Mucosa of rectum (tissue), 2 donors: ENCODE data around the gene SIN3B.

ENCODE experiments used
- H3K27ac ChIP-seq, 2 donors: one replicate each; pipeline ENCODE4 v1.7.0; 2013; ENCODE audit warnings: inconsistent platforms in 2 of 2, low read depth in 2 of 2, low read length in 2 of 2
- H3K27me3 ChIP-seq, 2 donors: one replicate each; pipeline ENCODE4 v1.7.0; 2013; ENCODE audit warnings: low read length in 2 of 2; ENCODE audit not compliant: control insufficient read depth in 2 of 2, insufficient read depth in 2 of 2
- H3K36me3 ChIP-seq, 2 donors: one replicate each; pipeline ENCODE4 v1.7.0; 2013; ENCODE audit warnings: low read length in 2 of 2; ENCODE audit not compliant: control insufficient read depth in 2 of 2, insufficient read depth in 2 of 2
- H3K4me1 ChIP-seq, 2 donors: one replicate each; pipeline ENCODE4 v1.7.0; 2013; ENCODE audit warnings: low read length in 2 of 2, mild to moderate bottlenecking in 1 of 2; ENCODE audit not compliant: control insufficient read depth in 2 of 2, insufficient read depth in 2 of 2
- H3K4me3 ChIP-seq, 2 donors: one replicate each; pipeline ENCODE4 v1.7.0; 2013; ENCODE audit warnings: low read length in 2 of 2
- H3K9ac ChIP-seq, 2 donors: one replicate each; pipeline ENCODE4 v1.7.0; 2013; ENCODE audit warnings: low read length in 2 of 2, low read depth in 1 of 2, mild to moderate bottlenecking in 1 of 2
- H3K9me3 ChIP-seq, 2 donors: one replicate each; pipeline ENCODE4 v1.7.0; 2013; ENCODE audit warnings: low read length in 2 of 2; ENCODE audit not compliant: control insufficient read depth in 2 of 2
- donor health status: healthy.
- donor health status: Normal muscosa, but diverticular disease.

SIN3B gene

DNA sequence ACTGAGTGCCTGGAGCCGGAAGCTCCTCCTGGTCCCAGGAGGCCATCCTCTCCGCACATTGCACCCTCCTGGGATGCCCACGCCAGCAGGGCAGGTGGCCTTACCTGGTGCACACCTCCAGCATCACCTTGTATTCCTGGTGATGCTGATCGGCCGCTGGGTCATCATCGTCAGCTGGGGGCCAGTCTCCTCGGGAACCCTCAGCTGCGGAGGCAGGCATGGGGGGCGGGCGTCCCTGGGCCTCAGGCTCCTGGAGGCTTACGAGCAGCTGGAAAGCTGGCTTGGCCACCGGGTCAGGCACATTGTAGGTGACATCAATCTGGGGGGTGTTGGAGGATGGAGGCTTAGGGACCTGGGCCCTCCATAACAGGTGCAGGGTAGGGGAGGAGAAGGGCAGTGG, 73.3 kb downstream of the SIN3B start:
- Histone ChIP-seq H3K27me3 (no peaks in the 10 kb centered on the region), H3K9ac (no peak overlapping the region), H3K4me1 (no peaks in the 10 kb centered on the region), H3K4me3 (no peak overlapping the region), H3K27ac (no peak overlapping the region), H3K9me3 (peaks cover 0 to 3% of the 10 kb centered on the region in 2 donors), H3K36me3 (no peaks in the 10 kb centered on the region)

GRCh38 chr19:16903347-16903746, 74.1 kb downstream of the SIN3B start:
- H3K27me3 ChIP-seq = no peaks in the 10 kb centered on the region
- H3K9me3 ChIP-seq = peaks cover 0 to 3% of the 10 kb centered on the region in 2 donors
- H3K27ac ChIP-seq = no peak overlapping the region
- H3K9ac ChIP-seq = no peak overlapping the region
- no peak overlapping the region for H3K4me3 ChIP-seq
- no peaks in the 10 kb centered on the region for H3K36me3 ChIP-seq
- H3K4me1 ChIP-seq = no peaks in the 10 kb centered on the region

- Histone ChIP-seq H3K9me3 (peaks cover 0 to 3% of the 10 kb centered on the region in 2 donors), H3K27me3 (no peaks in the 10 kb centered on the region), H3K4me1 (no peaks in the 10 kb centered on the region), H3K36me3 (no peaks in the 10 kb centered on the region), H3K9ac (no peak overlapping the region), H3K4me3 (no peak overlapping the region), H3K27ac (no peak overlapping the region)
Observed at GRCh38 chr19:16904599-16904998, 75.4 kb downstream of the SIN3B start.

GRCh38 chr19:16908759-16909158, 79.6 kb downstream of the SIN3B start:
- Histone ChIP-seq H3K27me3 (peaks cover 0 to 2% of the 10 kb centered on the region in 2 donors), H3K9me3 (peaks cover 3 to 7% of the 10 kb centered on the region in 2 donors), H3K4me1 (no peaks in the 10 kb centered on the region), H3K36me3 (no peaks in the 10 kb centered on the region), H3K27ac (no peak overlapping the region), H3K4me3 (no peak overlapping the region), H3K9ac (no peak overlapping the region)

- H3K9ac ChIP-seq = no peak overlapping the region
- H3K9me3 ChIP-seq = peaks cover 3 to 4% of the 10 kb centered on the region in 2 donors
- peaks cover 0 to 2% of the 10 kb centered on the region in 2 donors for H3K27me3 ChIP-seq
- no peaks in the 10 kb centered on the region for H3K4me1 ChIP-seq
- no peak overlapping the region for H3K27ac ChIP-seq
- no peak overlapping the region for H3K4me3 ChIP-seq
- no peaks in the 10 kb centered on the region for H3K36me3 ChIP-seq
Observed at GRCh38 chr19:16911046-16911445, 81.8 kb downstream of the SIN3B start.

GRCh38 chr19:16912780-16913179, 83.6 kb downstream of the SIN3B start:
- no peaks in the 10 kb centered on the region for H3K36me3 ChIP-seq
- no peak overlapping the region for H3K9ac ChIP-seq
- H3K4me3 ChIP-seq = no peak overlapping the region
- H3K27me3 ChIP-seq = peaks cover 0 to 2% of the 10 kb centered on the region in 2 donors
- no peaks in the 10 kb centered on the region for H3K4me1 ChIP-seq
- peaks cover 3 to 4% of the 10 kb centered on the region in 2 donors for H3K9me3 ChIP-seq
- H3K27ac ChIP-seq = no peak overlapping the region

- Histone ChIP-seq H3K36me3 (no peaks in the 10 kb centered on the region), H3K27ac (no peak overlapping the region), H3K27me3 (peaks cover 0 to 2% of the 10 kb centered on the region in 2 donors), H3K4me1 (no peaks in the 10 kb centered on the region), H3K4me3 (no peak overlapping the region), H3K9ac (no peak overlapping the region), H3K9me3 (peaks cover 3 to 4% of the 10 kb centered on the region in 2 donors)
Observed at GRCh38 chr19:16914421-16914820, 85.2 kb downstream of the SIN3B start.

GRCh38 chr19:16915135-16915534, 85.9 kb downstream of the SIN3B start:
- Histone ChIP-seq H3K27me3 (peaks cover 0 to 2% of the 10 kb centered on the region in 2 donors), H3K4me1 (no peaks in the 10 kb centered on the region), H3K9ac (no peak overlapping the region), H3K9me3 (peaks cover 3 to 4% of the 10 kb centered on the region in 2 donors), H3K27ac (no peak overlapping the region), H3K36me3 (no peaks in the 10 kb centered on the region), H3K4me3 (no peak overlapping the region)

GRCh38 chr19:16915734-16916133, 86.5 kb downstream of the SIN3B start:
- peaks cover 0 to 2% of the 10 kb centered on the region in 2 donors for H3K27me3 ChIP-seq
- no peak overlapping the region for H3K9ac ChIP-seq
- H3K9me3 ChIP-seq = peaks cover 3 to 4% of the 10 kb centered on the region in 2 donors
- no peak overlapping the region for H3K27ac ChIP-seq
- H3K4me1 ChIP-seq = no peaks in the 10 kb centered on the region
- H3K36me3 ChIP-seq = no peaks in the 10 kb centered on the region
- H3K4me3 ChIP-seq = no peak overlapping the region

DNA sequence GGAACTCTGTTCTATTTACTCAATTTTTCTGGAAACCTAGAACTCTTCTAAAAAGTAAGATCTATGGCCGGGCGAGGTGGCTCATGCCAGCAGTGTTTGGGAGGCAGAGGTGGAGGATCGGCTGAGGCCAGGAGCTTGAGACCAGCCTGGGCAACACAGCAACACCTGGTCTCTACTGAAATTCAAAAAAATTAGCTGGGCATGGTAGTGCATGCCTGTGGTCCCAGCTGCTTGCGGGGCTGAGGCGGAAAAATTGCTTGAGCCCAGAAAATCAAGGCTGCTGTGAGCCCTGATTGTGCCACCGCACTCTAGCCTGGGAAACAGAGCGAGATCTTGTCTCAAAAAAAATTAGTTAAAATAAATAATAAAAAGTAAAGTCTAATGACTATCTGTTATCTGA, 88.2 kb downstream of the SIN3B start:
- no peaks in the 10 kb centered on the region for H3K36me3 ChIP-seq
- H3K9me3 ChIP-seq = peaks cover 0 to 4% of the 10 kb centered on the region in 2 donors
- no peak overlapping the region for H3K27ac ChIP-seq
- H3K9ac ChIP-seq = no peak overlapping the region
- H3K4me1 ChIP-seq = no peaks in the 10 kb centered on the region
- H3K4me3 ChIP-seq = no peak overlapping the region
- H3K27me3 ChIP-seq = peaks cover 0 to 2% of the 10 kb centered on the region in 2 donors

DNA sequence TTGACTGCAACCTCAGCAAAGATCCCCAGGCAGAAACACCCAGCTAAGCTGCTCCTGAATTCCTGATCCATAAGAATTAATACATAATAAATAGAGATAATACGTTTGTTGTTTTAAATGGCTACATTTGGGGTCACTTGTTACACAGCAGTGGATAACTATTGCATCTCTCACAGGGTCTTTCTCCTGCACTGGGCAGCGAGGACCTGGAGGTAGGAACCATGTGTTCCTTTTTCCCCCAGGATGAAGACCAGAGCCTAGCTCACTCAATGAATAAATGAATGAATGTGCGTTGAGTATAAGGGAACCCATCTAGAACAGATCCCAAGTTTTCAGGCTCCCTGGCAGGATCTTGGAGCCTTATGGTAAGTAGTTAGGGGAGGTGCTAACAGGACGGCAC, 90.3 kb downstream of the SIN3B start:
- no peaks in the 10 kb centered on the region for H3K27me3 ChIP-seq
- no peaks in the 10 kb centered on the region for H3K4me1 ChIP-seq
- no peak overlapping the region for H3K4me3 ChIP-seq
- H3K9ac ChIP-seq = no peak overlapping the region
- H3K27ac ChIP-seq = no peak overlapping the region
- no peaks in the 10 kb centered on the region for H3K36me3 ChIP-seq
- H3K9me3 ChIP-seq = no peaks in the 10 kb centered on the region
